ENCODE data around the gene TSEN54.
A peak's percentile ranks its signal among the peaks of the same experiment; 100 is the strongest.

TSEN54 gene

DNA sequence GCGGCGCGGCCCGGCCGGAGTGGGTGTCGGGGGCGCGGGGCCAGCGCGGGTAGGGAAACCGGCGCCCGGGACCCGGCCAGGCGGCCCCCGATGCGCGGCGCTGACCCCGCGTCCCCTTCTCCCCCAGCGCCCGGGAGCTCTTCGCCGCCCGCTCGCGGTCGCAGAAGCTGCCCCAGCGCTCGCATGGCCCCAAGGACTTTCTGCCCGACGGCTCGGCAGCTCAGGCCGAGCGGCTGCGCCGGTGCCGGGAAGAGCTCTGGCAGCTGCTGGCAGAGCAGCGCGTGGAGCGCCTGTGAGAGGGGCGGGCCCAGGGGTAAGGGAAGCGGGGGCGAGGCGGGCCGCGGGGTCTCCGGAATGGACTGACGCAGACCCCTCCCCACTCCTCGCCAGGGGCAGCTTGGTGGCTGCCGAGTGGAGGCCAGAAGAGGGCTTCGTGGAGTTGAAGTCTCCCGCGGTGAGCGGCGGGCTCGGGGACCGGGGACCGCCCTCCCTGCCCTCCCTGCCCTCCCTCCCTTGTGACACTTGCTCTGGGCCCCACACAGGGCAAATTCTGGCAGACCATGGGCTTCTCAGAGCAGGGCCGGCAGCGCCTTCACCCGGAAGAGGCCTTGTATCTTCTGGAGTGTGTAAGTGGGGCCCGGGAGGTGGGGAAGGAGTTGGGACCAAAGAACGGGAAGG lies 430 bp downstream of the TSEN54 start:
- Histone ChIP-seq H2AFZ (ENCODE audit: low read depth, low read length) (peak overlapping the region; percentile 86), H3K4me2 (ENCODE audit: insufficient read depth, low read length) (peak overlapping the region; percentile 92), H3K27me3 (ENCODE audit: insufficient read depth, low read length, poor library complexity) (no peaks in the 10 kb centered on the region), H3K36me3 (ENCODE audit: insufficient read depth, low read length) (peaks cover 50% of the 10 kb centered on the region), H3K27ac (ENCODE audit: low read length) (peak overlapping the region; percentile 60), H3K4me1 (ENCODE audit: insufficient read depth, low read length) (peaks cover 50% of the 10 kb centered on the region), H3K79me2 (ENCODE audit: insufficient read depth, low read length) (peaks cover 41% of the 10 kb centered on the region), H3K9ac (ENCODE audit: low read depth, low read length) (peak overlapping the region; percentile 79), H3K9me3 (ENCODE audit: insufficient read depth, low read length, severe bottlenecking) (no peaks in the 10 kb centered on the region), H4K20me1 (ENCODE audit: insufficient read depth, low read length) (peaks cover 29% of the 10 kb centered on the region), H3K4me3 (ENCODE audit: low read depth in 1 of 2, low read length in 2 of 2) (peak overlapping the region; percentile 67 to 88)
- peak; percentile 55 for DNase-seq
- peak; percentile 23; the same call in 1 of the 3 replicates for ATAC-seq (ENCODE audit: insufficient read depth, low read depth)
- TF ChIP-seq EZH2 (IDR thresholded peaks at IDR 0.05; ENCODE audit: borderline replicate concordance, low read depth, low read length, severe bottlenecking), result no peak
- no peak for TF ChIP-seq CTCF (IDR thresholded peaks at IDR 0.05; ENCODE audit: borderline replicate concordance, extremely low read depth, low read length, poor library complexity, severe bottlenecking)

GRCh38 chr17:75517297-75517865 lies 1.1 kb downstream of the TSEN54 start:
- H3K36me3 ChIP-seq (ENCODE audit: insufficient read depth, low read length), result peaks cover 50% of the 10 kb centered on the region
- ATAC-seq (ENCODE audit: insufficient read depth, low read depth), result no peak
- no peaks in the 10 kb centered on the region for H3K9me3 ChIP-seq (ENCODE audit: insufficient read depth, low read length, severe bottlenecking)
- H4K20me1 ChIP-seq (ENCODE audit: insufficient read depth, low read length), result peaks cover 23% of the 10 kb centered on the region
- peak overlapping the region; percentile 86 for H2AFZ ChIP-seq (ENCODE audit: low read depth, low read length)
- no peaks in the 10 kb centered on the region for H3K27me3 ChIP-seq (ENCODE audit: insufficient read depth, low read length, poor library complexity)
- peak overlapping the region; percentile 79 for H3K9ac ChIP-seq (ENCODE audit: low read depth, low read length)
- H3K4me2 ChIP-seq (ENCODE audit: insufficient read depth, low read length), result peak overlapping the region; percentile 92
- peak overlapping the region; percentile 67 to 88; a peak in 3 of 4 replicates for H3K4me3 ChIP-seq (ENCODE audit: low read depth in 1 of 2, low read length in 2 of 2)
- DNase-seq, result peak; percentile 24
- H3K27ac ChIP-seq (ENCODE audit: low read length), result peak overlapping the region; percentile 60
- H3K4me1 ChIP-seq (ENCODE audit: insufficient read depth, low read length), result peaks cover 44% of the 10 kb centered on the region
- peaks cover 35% of the 10 kb centered on the region for H3K79me2 ChIP-seq (ENCODE audit: insufficient read depth, low read length)
- no peak for TF ChIP-seq CTCF (IDR thresholded peaks at IDR 0.05; ENCODE audit: borderline replicate concordance, extremely low read depth, low read length, poor library complexity, severe bottlenecking)

DNA sequence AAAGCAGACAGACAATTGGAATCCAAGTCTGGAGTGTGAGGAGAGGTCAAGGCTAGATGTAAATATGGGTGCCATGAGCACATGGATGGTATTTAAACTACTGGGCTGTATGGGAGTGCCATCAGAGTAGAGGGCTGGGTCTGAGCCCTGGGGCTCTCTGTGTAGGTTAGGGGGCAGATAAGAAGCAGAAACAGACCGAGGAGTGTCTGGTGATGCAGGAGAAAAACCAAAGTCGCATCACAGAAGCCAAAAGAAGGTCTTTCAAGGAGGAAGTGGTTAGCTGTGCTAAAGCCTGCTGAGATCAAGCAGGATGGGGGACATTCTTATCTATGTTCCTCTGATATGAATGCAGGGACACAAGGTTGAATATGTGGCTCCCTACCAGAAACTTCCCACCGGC lies 1.9 kb downstream of the TSEN54 start:
- Histone ChIP-seq H4K20me1 (ENCODE audit: insufficient read depth, low read length) (peaks cover 23% of the 10 kb centered on the region), H3K27me3 (ENCODE audit: insufficient read depth, low read length, poor library complexity) (no peaks in the 10 kb centered on the region), H3K79me2 (ENCODE audit: insufficient read depth, low read length) (peaks cover 35% of the 10 kb centered on the region), H3K27ac (ENCODE audit: low read length) (peak overlapping the region; percentile 8; the same call in 1 of the 2 replicates), H3K36me3 (ENCODE audit: insufficient read depth, low read length) (peaks cover 52% of the 10 kb centered on the region), H3K4me1 (ENCODE audit: insufficient read depth, low read length) (peaks cover 40% of the 10 kb centered on the region), H3K4me2 (ENCODE audit: insufficient read depth, low read length) (peak overlapping the region; percentile 92), H3K9me3 (ENCODE audit: insufficient read depth, low read length, severe bottlenecking) (no peaks in the 10 kb centered on the region), H2AFZ (ENCODE audit: low read depth, low read length) (no peak overlapping the region), H3K4me3 (ENCODE audit: low read depth in 1 of 2, low read length in 2 of 2) (peak overlapping the region in 1 of 2 experiments; percentile 67; a peak in 2 of 4 replicates), H3K9ac (ENCODE audit: low read depth, low read length) (peak overlapping the region; percentile 79; the same call in 1 of the 2 replicates)
- DNase-seq (peak; percentile 52), ATAC-seq (ENCODE audit: insufficient read depth, low read depth) (0 out of 3 replicates have a peak, but pooled peaks have one; percentile 4)
- TF ChIP-seq EZH2 (IDR thresholded peaks at IDR 0.05; ENCODE audit: borderline replicate concordance, low read depth, low read length, severe bottlenecking) (no peak), CTCF (IDR thresholded peaks at IDR 0.05; ENCODE audit: borderline replicate concordance, extremely low read depth, low read length, poor library complexity, severe bottlenecking) (no peak)
